Activated CD4-positive, alpha-beta T cell treated with anti-CD3 and anti-CD28 coated beads for 4 hours (primary cell): ENCODE data around the gene NPHP4.
"Not testable (repeated sequence)": the region's sequence is repeated elsewhere in the genome, so short reads cannot be mapped to it uniquely, and the experiment has no call there.

Experiments used
- DNase-seq, 2 donors: peaks; one replicate each; pipeline ENCODE4 v3.0.0-alpha.2; 2020

The NPHP4 gene

GRCh38 chr1:5908461-5909375 lies 83.5 kb downstream of the NPHP4 start:
- no peak for DNase-seq

- DNase-seq: no peak
These were observed 84.3 kb downstream of the NPHP4 start for GRCh38 chr1:5907966-5908365.

GRCh38 chr1:5907386-5907785 lies 84.8 kb downstream of the NPHP4 start:
- no peak for DNase-seq

- DNase-seq: no peak
These were observed 85.3 kb downstream of the NPHP4 start for GRCh38 chr1:5906966-5907365.

- no peak for DNase-seq
These were observed 86.1 kb downstream of the NPHP4 start for GRCh38 chr1:5906116-5906515.

GRCh38 chr1:5905436-5905835 lies 86.8 kb downstream of the NPHP4 start:
- DNase-seq: no peak

- no peak for DNase-seq
These were observed 87.7 kb downstream of the NPHP4 start for GRCh38 chr1:5904551-5904950.

- no peak for DNase-seq
These were observed 88.5 kb downstream of the NPHP4 start for GRCh38 chr1:5903680-5904079.

GRCh38 chr1:5903031-5903430 lies 89.2 kb downstream of the NPHP4 start:
- DNase-seq: no peak

- DNase-seq: no peak
These were observed 90.4 kb downstream of the NPHP4 start for GRCh38 chr1:5901841-5902240.

GRCh38 chr1:5901150-5901549 lies 91.1 kb downstream of the NPHP4 start:
- DNase-seq: no peak

GRCh38 chr1:5898266-5898665 lies 94.0 kb downstream of the NPHP4 start:
- no peak for DNase-seq

- DNase-seq: no peak
These were observed 95.2 kb downstream of the NPHP4 start for GRCh38 chr1:5896706-5897660.

- no peak for DNase-seq
These were observed 96.5 kb downstream of the NPHP4 start for GRCh38 chr1:5895446-5896406.

- not testable (repeated sequence) for DNase-seq
These were observed 98.4 kb downstream of the NPHP4 start for GRCh38 chr1:5893699-5894278.

- no peak for DNase-seq
These were observed 99.9 kb downstream of the NPHP4 start for GRCh38 chr1:5892329-5892728.

- no peak for DNase-seq
These were observed 100.5 kb downstream of the NPHP4 start for GRCh38 chr1:5891736-5892135.

- DNase-seq: no peak
These were observed 101.1 kb downstream of the NPHP4 start for GRCh38 chr1:5891137-5891536.

- DNase-seq: no peak
These were observed 101.7 kb downstream of the NPHP4 start for GRCh38 chr1:5890346-5891106.

- DNase-seq: no peak
These were observed 102.3 kb downstream of the NPHP4 start for GRCh38 chr1:5889901-5890300.

- no peak for DNase-seq
These were observed 102.8 kb downstream of the NPHP4 start for GRCh38 chr1:5889462-5889861.
